Endothelial cell of umbilical vein (primary cell): ENCODE results near the gene GCH1. TPM values are rescaled to one million over a fixed set of nuclear protein-coding genes. Genes with fewer than 3 reads are reported as not detected.

Experiments
- BruUV-seq: library from RNA; stranded (reverse); fragments of 400-500 nt; replicated peaks from 2 replicates; lab custom pipeline; 2021; lab: Mats Ljungman, UMichigan
- CTCF ChIA-PET: fragments of 300-600, 350-600 bp; sonication (Branson Sonifier 250); formaldehyde crosslinking; loops from one replicate; lab custom pipeline; 2021; ENCODE audit warnings: antibody characterized with exemption, inconsistent platforms; lab: Charles Lee
- POLR2A ChIA-PET: fragments of 300-600, 350-600 bp; sonication (Branson Sonifier 250); formaldehyde crosslinking; loops from one replicate; lab custom pipeline; 2021; ENCODE audit warnings: antibody characterized with exemption, inconsistent platforms; lab: Charles Lee
- DNase-seq: peaks from one replicate; pipeline ENCODE4 v3.0.0-alpha.2; 2011; ENCODE audit warnings: low read depth, low spot score
- FAIRE-seq: peaks from 2 replicates; lab custom pipeline; 2011; peaks lifted over from hg19 to GRCh38; lab: Jason Lieb, UNC
- H2AFZ ChIP-seq: 2 replicates; pipeline ENCODE4 v1.6.0; 2012; ENCODE audit warnings: low read depth, low read length, control low read depth, inconsistent platforms
- H3K27ac ChIP-seq: 2 replicates; pipeline ENCODE4 v1.5.1; 2011; ENCODE audit warnings: low read depth, mild to moderate bottlenecking, control low read depth, low read length, moderate library complexity; ENCODE audit not compliant: insufficient read depth
- H3K27me3 ChIP-seq, 2 experiments: 2 replicates each; pipeline versions ENCODE4 v1.6.0 to v1.6.1; 2011; ENCODE audit warnings: low read length in 2 of 2, mixed read lengths in 1 of 2; ENCODE audit not compliant: control insufficient read depth in 2 of 2, insufficient read depth in 2 of 2
- H3K36me3 ChIP-seq, 2 experiments: 2 replicates in 1 of 2; 3 replicates in 1 of 2; pipeline ENCODE4 v1.5.1; 2011; ENCODE audit warnings: low read length in 2 of 2, mild to moderate bottlenecking in 1 of 2, moderate library complexity in 1 of 2; ENCODE audit not compliant: control insufficient read depth in 2 of 2, insufficient read depth in 2 of 2; ENCODE audit errors: extremely low read depth in 1 of 2
- H3K4me1 ChIP-seq: 3 replicates; pipeline ENCODE4 v1.5.1; 2011; ENCODE audit warnings: mild to moderate bottlenecking, low read length; ENCODE audit not compliant: control insufficient read depth, insufficient read depth; ENCODE audit errors: extremely low read depth
- H3K4me2 ChIP-seq: 2 replicates; pipeline ENCODE4 v1.6.1; 2011; ENCODE audit warnings: low read length, control low read depth, mixed read lengths; ENCODE audit not compliant: insufficient read depth
- H3K4me3 ChIP-seq, 3 experiments: fragments of 200-600 bp in 1 of 3; sonication (generic), shearing (Covaris generic) in 1 of 3; replicated peaks in 1 of 3; 2 replicates each; pipeline ENCODE4 v1.5.1; 2011 to 2016; ENCODE audit warnings: control low read depth in 3 of 3, low read length in 3 of 3, mild to moderate bottlenecking in 2 of 3, inconsistent platforms in 1 of 3, low read depth in 1 of 3, moderate library complexity in 1 of 3; ENCODE audit not compliant: insufficient read depth in 1 of 3
- H3K79me2 ChIP-seq: 2 replicates; pipeline ENCODE4 v1.6.0; 2012; ENCODE audit warnings: low read length, inconsistent platforms; ENCODE audit not compliant: control insufficient read depth, insufficient read depth
- H3K9ac ChIP-seq: replicated peaks from 2 replicates; pipeline ENCODE3; 2011; ENCODE audit warnings: low read length, control low read depth; ENCODE audit not compliant: insufficient read depth; ENCODE audit errors: extremely low read depth
- H3K9me1 ChIP-seq: replicated peaks from 3 replicates; pipeline ENCODE4 v1.6.0; 2011; ENCODE audit warnings: mild to moderate bottlenecking, low read length; ENCODE audit not compliant: control insufficient read depth, insufficient read depth; ENCODE audit errors: extremely low read depth
- H3K9me3 ChIP-seq: replicated peaks from 2 replicates; pipeline ENCODE4 v1.5.1; 2012; ENCODE audit warnings: low read length, inconsistent platforms; ENCODE audit not compliant: control insufficient read depth, insufficient read depth
- H4K20me1 ChIP-seq: replicated peaks from 2 replicates; pipeline ENCODE3; 2011; ENCODE audit warnings: mild to moderate bottlenecking, low read length; ENCODE audit not compliant: control insufficient read depth, insufficient read depth; ENCODE audit errors: extremely low read depth
- EZH2 ChIP-seq: IDR thresholded peaks from 2 replicates; pipeline ENCODE4 v1.6.1; 2012; ENCODE audit warnings: borderline replicate concordance, low read depth, mild to moderate bottlenecking, moderate library complexity, low read length, inconsistent platforms; ENCODE audit not compliant: severe bottlenecking
- FOS ChIP-seq: IDR thresholded peaks from 2 replicates; pipeline ENCODE4 v1.6.1; 2011; ENCODE audit warnings: mild to moderate bottlenecking, low read length, moderate library complexity, borderline replicate concordance; ENCODE audit not compliant: insufficient read depth
- GATA2 ChIP-seq: IDR thresholded peaks from 2 replicates; pipeline ENCODE4 v1.7.0; 2011; ENCODE audit warnings: low read depth, mild to moderate bottlenecking, moderate library complexity, mixed read lengths, low read length; ENCODE audit not compliant: insufficient read length, insufficient read depth
- JUN ChIP-seq: IDR thresholded peaks from 2 replicates; pipeline ENCODE4 v1.6.1; 2011; ENCODE audit warnings: borderline replicate concordance, low read depth; ENCODE audit not compliant: insufficient read length, insufficient read depth
- MYC ChIP-seq: IDR thresholded peaks from one replicate; pipeline ENCODE4 v1.6.1; 2011; ENCODE audit warnings: mild to moderate bottlenecking, low read depth, low read length
- POLR2AphosphoS5 ChIP-seq: IDR thresholded peaks from 2 replicates; pipeline ENCODE4 v1.6.1; 2012; ENCODE audit warnings: low read depth, mild to moderate bottlenecking, control low read depth, low read length, moderate library complexity; ENCODE audit not compliant: insufficient read depth
- dilution Hi-C: fragments of 300-500 bp; cut with MboI; formaldehyde crosslinking; loops from one replicate; pipeline ENCODE4 v1.15.0; 2019; ENCODE audit warnings: low sequenced_read_pairs; ENCODE audit not compliant: extremely low pct_ligation_motif_present
- intact Hi-C: fragments of 100-400 bp; cut with micrococcal nuclease; formaldehyde crosslinking; loops from one replicate; pipeline ENCODE4 v1.10.0; 2022
- polyA plus RNA-seq, 4 experiments: library from polyadenylated mRNA; depleted of rRNA in 3 of 4; stranded (reverse) in 3 of 4; unstranded in 1 of 4; fragments of >200 nt; gene quantifications; 2 replicates each; pipeline versions ENCODE4 v1.2.1 to v1.2.3, GENCODE V29; 2011 to 2012; ENCODE audit warnings: missing spikeins in 1 of 4
- total RNA-seq: library from RNA; stranded (reverse); gene quantifications from 2 replicates; pipeline ENCODE4 v1.2.3, GENCODE V29; 2021
- TF ChIP-seq, protein P1 (sequence below), 2 donors: IDR thresholded peaks; 1 replicate in 1 of 2; 2 replicates in 1 of 2; pipeline ENCODE4 v1.5.1; 2011; ENCODE audit warnings: low read length in 2 of 2, mild to moderate bottlenecking in 2 of 2, moderate library complexity in 2 of 2, control low read depth in 1 of 2, inconsistent platforms in 1 of 2, low read depth in 1 of 2; ENCODE audit not compliant: insufficient read depth in 1 of 2; ENCODE audit errors: extremely low read depth in 1 of 2
- TF ChIP-seq, protein P2 (sequence below): IDR thresholded peaks from 2 replicates; pipeline ENCODE4 v1.6.1; 2011; ENCODE audit not compliant: insufficient read depth, insufficient read length

The GCH1 gene
- total and polyA plus RNA-seq, 2 donors (not counting 3 experiments of a cell fraction or from before 2014, with no cell fraction given): 3.6 to 4.6 TPM

DNA sequence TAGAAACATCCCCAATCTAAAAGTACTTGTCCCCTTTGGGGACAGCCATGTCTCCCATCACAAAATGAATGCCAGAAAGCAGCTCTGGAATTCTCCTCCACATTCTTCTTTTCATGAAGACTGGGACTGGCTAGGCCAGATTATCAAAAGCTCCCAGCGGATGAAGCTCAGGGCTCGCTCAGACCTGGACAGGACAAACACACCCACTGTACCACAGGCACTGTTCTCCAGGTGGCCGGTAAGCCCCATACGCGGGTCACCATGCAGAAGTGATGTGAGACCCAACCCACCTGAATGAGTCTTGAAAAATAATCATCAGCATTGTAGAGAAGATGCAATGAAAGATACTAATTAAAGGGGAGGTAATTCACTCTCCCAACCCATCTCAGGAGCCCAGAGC lies 85.1 kb downstream of the GCH1 start:
- dilution Hi-C loops (no loop called here), intact Hi-C loops (no loop called here)
- H3K4me1 ChIP-seq: no peaks in the 10 kb centered on the region
- BruUV-seq: no TSS peak
- H3K9me1 ChIP-seq: no peaks in the 10 kb centered on the region
- no peak for FAIRE-seq
- ChIA-PET POLR2A (no interaction called here), CTCF (interaction anchor here (0.6 to 6.4 kb wide), 7 partner anchors 10 to 343 kb away, joined by 3 to 50 read pairs (median 3); no protein-coding TSS in a partner anchor)
- H3K9me3 ChIP-seq: no peaks in the 10 kb centered on the region
- no peak overlapping the region for H3K27ac ChIP-seq
- no peak overlapping the region for H2AFZ ChIP-seq
- no peak overlapping the region for H3K4me2 ChIP-seq
- no peak for TF ChIP-seq POLR2AphosphoS5
- TF ChIP-seq, protein P1, sequence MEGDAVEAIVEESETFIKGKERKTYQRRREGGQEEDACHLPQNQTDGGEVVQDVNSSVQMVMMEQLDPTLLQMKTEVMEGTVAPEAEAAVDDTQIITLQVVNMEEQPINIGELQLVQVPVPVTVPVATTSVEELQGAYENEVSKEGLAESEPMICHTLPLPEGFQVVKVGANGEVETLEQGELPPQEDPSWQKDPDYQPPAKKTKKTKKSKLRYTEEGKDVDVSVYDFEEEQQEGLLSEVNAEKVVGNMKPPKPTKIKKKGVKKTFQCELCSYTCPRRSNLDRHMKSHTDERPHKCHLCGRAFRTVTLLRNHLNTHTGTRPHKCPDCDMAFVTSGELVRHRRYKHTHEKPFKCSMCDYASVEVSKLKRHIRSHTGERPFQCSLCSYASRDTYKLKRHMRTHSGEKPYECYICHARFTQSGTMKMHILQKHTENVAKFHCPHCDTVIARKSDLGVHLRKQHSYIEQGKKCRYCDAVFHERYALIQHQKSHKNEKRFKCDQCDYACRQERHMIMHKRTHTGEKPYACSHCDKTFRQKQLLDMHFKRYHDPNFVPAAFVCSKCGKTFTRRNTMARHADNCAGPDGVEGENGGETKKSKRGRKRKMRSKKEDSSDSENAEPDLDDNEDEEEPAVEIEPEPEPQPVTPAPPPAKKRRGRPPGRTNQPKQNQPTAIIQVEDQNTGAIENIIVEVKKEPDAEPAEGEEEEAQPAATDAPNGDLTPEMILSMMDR (IDR thresholded peaks at IDR 0.05; ENCODE audit: extremely low read depth in 1 of 2, insufficient read depth in 1 of 2, low read depth in 1 of 2, low read length in 2 of 2): no peak
- TF ChIP-seq MYC: no peak
- no peaks in the 10 kb centered on the region for H4K20me1 ChIP-seq
- no peak overlapping the region for H3K9ac ChIP-seq
- peaks cover 7 to 18% of the 10 kb centered on the region in 2 experiments for H3K27me3 ChIP-seq
- no peak overlapping the region for H3K4me3 ChIP-seq
- no peaks in the 10 kb centered on the region for H3K79me2 ChIP-seq
- DNase-seq: no peak
- H3K36me3 ChIP-seq: no peaks in the 10 kb centered on the region

DNA sequence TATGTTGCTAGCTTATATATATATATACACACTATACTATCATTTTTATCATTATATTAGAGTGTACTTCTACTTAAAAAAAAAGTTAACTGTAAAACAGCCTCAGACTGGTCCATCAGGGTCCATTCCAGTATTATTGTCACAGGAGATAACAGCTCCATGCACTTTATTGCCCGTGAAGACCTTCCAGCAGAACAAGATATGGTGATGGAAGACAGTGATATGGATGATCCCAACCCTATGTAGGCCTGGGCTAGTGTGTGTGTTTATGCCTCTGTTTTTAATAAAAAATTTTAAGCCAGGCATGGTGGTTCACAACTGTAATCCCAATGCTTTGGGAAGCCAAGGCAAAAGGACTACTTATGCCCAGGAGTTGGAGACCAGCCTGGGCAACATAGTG lies 86.2 kb downstream of the GCH1 start:
- peaks cover 10 to 21% of the 10 kb centered on the region in 2 experiments for H3K27me3 ChIP-seq
- no TSS peak for BruUV-seq
- no peak for TF ChIP-seq POLR2AphosphoS5
- TF ChIP-seq EZH2: no peak
- TF ChIP-seq FOS: no peak
- TF ChIP-seq, protein P1 (IDR thresholded peaks at IDR 0.05; ENCODE audit: extremely low read depth in 1 of 2, insufficient read depth in 1 of 2, low read depth in 1 of 2, low read length in 2 of 2): no peak
- no peak for TF ChIP-seq GATA2
- TF ChIP-seq, protein P2, sequence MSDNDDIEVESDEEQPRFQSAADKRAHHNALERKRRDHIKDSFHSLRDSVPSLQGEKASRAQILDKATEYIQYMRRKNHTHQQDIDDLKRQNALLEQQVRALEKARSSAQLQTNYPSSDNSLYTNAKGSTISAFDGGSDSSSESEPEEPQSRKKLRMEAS: no peak
- TF ChIP-seq JUN: no peak
- intact Hi-C loops: no loop called here
- H3K4me3 ChIP-seq: no peak overlapping the region
- H3K4me1 ChIP-seq: no peaks in the 10 kb centered on the region
- H3K9me3 ChIP-seq: no peaks in the 10 kb centered on the region
- no peak overlapping the region for H3K4me2 ChIP-seq
- CTCF ChIA-PET: interaction anchor here (1.4 to 6.4 kb wide), 4 partner anchors 10 to 252 kb away, joined by 3 to 50 read pairs (median 4); no protein-coding TSS in a partner anchor
- H3K79me2 ChIP-seq: no peaks in the 10 kb centered on the region
- no peaks in the 10 kb centered on the region for H4K20me1 ChIP-seq
- no peak overlapping the region for H3K9ac ChIP-seq
- no peaks in the 10 kb centered on the region for H3K36me3 ChIP-seq
- no peak overlapping the region for H3K27ac ChIP-seq
- no peak for FAIRE-seq
- H2AFZ ChIP-seq: no peak overlapping the region
- H3K9me1 ChIP-seq: no peaks in the 10 kb centered on the region
- POLR2A ChIA-PET: no interaction called here
- dilution Hi-C loops: no loop called here
- DNase-seq: no peak
